ENCODE measurements around the gene PTPN4. TPM values are rescaled to one million over a fixed set of nuclear protein-coding genes. Genes with fewer than 3 reads are reported as not detected.

The PTPN4 gene
- total and polyA plus RNA-seq, 7 donors, result 1.8 to 42.9 (median 21.7) TPM

DNA sequence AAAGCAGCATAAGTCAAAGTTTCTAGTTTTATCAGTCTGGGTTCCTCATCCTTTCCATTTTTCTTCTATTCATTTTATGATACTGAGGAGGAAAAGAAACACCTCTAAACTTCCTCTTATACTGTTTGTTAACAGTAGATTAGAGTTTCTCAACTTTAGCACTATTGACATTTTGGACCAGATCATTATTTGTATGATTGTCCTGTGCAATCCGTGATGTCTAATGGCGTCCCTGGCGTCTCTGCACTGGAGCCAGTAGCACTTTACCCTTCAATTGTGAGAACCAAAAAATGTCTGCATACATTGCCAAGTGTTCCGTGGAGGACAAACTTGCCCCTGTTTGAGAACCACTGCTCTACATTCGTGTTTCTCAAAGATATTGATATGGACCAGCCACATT lies 25.2 kb downstream of the PTPN4 start:
- intact Hi-C loops (cut with DNase I), result no loop called here
- Histone ChIP-seq H3K4me3 (no peak overlapping the region), H3K27ac (no peak overlapping the region), H3K36me3 (no peaks in the 10 kb centered on the region), H3K27me3 (no peaks in the 10 kb centered on the region), H3K4me1 (peaks cover 0 to 23% (median 11%) of the 10 kb centered on the region in 4 donors), H3K9me3 (no peaks in the 10 kb centered on the region)
- TF ChIP-seq POLR2AphosphoS5 (IDR thresholded peaks at IDR 0.05), result no peak
- TF ChIP-seq CTCF (IDR thresholded peaks at IDR 0.05), result no peak
- no peak for TF ChIP-seq POLR2A (IDR thresholded peaks at IDR 0.05)
- no peak for TF ChIP-seq EP300 (IDR thresholded peaks at IDR 0.05)
- no peak for DNase-seq
- WGBS, 2 donors, result 77 to 87% methylated on average over 5 of the region's 5 CpGs

GRCh38 chr2:119786295-119786694 lies 26.6 kb downstream of the PTPN4 start:
- TF ChIP-seq CTCF (IDR thresholded peaks at IDR 0.05) (no peak), POLR2AphosphoS5 (IDR thresholded peaks at IDR 0.05) (no peak), EP300 (IDR thresholded peaks at IDR 0.05) (no peak), POLR2A (IDR thresholded peaks at IDR 0.05) (no peak)
- Histone ChIP-seq H3K4me3 (no peak overlapping the region), H3K36me3 (no peaks in the 10 kb centered on the region), H3K27ac (peak overlapping the region in 1 of 4 donors; percentile 54), H3K9me3 (no peaks in the 10 kb centered on the region), H3K4me1 (peaks cover 0 to 23% (median 11%) of the 10 kb centered on the region in 4 donors), H3K27me3 (no peaks in the 10 kb centered on the region)
- intact Hi-C loops (cut with DNase I), result no loop called here
- 98 to 100% methylated on average over 1 of the region's 1 CpG for WGBS, 2 donors
- no peak for DNase-seq

GRCh38 chr2:119788752-119789151 lies 29.0 kb downstream of the PTPN4 start:
- intact Hi-C loops (cut with DNase I), result no loop called here
- H3K4me3 ChIP-seq, result no peak overlapping the region
- no peak overlapping the region for H3K27ac ChIP-seq
- H3K27me3 ChIP-seq, result no peaks in the 10 kb centered on the region
- 71 to 96% methylated on average over 1 of the region's 1 CpG for WGBS, 2 donors
- no peak for DNase-seq
- H3K4me1 ChIP-seq, result peaks cover 0 to 17% (median 10%) of the 10 kb centered on the region in 4 donors
- no peaks in the 10 kb centered on the region for H3K9me3 ChIP-seq
- TF ChIP-seq EP300 (IDR thresholded peaks at IDR 0.05) (no peak), POLR2AphosphoS5 (IDR thresholded peaks at IDR 0.05) (no peak), POLR2A (IDR thresholded peaks at IDR 0.05) (no peak), CTCF (IDR thresholded peaks at IDR 0.05) (no peak)
- no peaks in the 10 kb centered on the region for H3K36me3 ChIP-seq

DNA sequence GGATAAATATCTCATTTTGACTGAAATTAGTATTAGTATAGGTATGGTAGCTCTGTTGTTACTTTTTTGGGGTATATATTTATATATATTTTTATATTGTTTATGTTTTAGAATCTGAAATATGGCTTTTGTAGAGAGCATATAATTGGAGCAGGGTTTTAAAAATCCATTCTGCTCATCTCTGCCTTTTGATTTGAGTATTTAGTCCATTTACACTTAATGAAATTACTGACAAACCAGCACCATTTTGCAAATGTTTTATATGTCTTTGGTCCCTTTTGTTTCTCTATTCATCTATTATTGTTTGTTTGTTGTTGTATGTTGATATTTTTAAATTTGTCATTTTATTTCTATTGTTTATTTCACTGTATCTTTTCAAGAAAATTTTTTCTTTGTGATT lies 30.7 kb downstream of the PTPN4 start:
- intact Hi-C loops (cut with DNase I), result no loop called here
- Histone ChIP-seq H3K27ac (no peak overlapping the region), H3K4me1 (peaks cover 0 to 14% (median 9%) of the 10 kb centered on the region in 4 donors), H3K27me3 (no peaks in the 10 kb centered on the region), H3K4me3 (no peak overlapping the region), H3K36me3 (no peaks in the 10 kb centered on the region), H3K9me3 (no peaks in the 10 kb centered on the region)
- no peak for DNase-seq
- no peak for TF ChIP-seq POLR2A (IDR thresholded peaks at IDR 0.05)

- Histone ChIP-seq H3K27me3 (no peaks in the 10 kb centered on the region), H3K36me3 (no peaks in the 10 kb centered on the region), H3K4me1 (no peaks in the 10 kb centered on the region), H3K9me3 (no peaks in the 10 kb centered on the region), H3K4me3 (no peak overlapping the region), H3K27ac (no peak overlapping the region)
- TF ChIP-seq POLR2AphosphoS5 (IDR thresholded peaks at IDR 0.05), result no peak
- no peak for TF ChIP-seq EP300 (IDR thresholded peaks at IDR 0.05)
- no peak for TF ChIP-seq POLR2A (IDR thresholded peaks at IDR 0.05)
- TF ChIP-seq CTCF (IDR thresholded peaks at IDR 0.05), result no peak
- DNase-seq, result no peak
- 81% methylated on average over 8 of the region's 8 CpGs for WGBS, 2 donors
- intact Hi-C loops (cut with DNase I), result no loop called here
These were observed 33.2 kb downstream of the PTPN4 start for GRCh38 chr2:119792907-119793312.
